ENCODE results near the gene RAB20.

The RAB20 gene

GRCh38 chr13:110583178-110583865, 21.8 kb upstream of the RAB20 start:
- no peak overlapping the region for H3K4me2 ChIP-seq
- TF ChIP-seq CTCF (conservative IDR thresholded peaks at IDR 0.05; ENCODE audit: low read depth, low read length), result no peak

GRCh38 chr13:110582421-110582954, 21.0 kb upstream of the RAB20 start:
- no peak overlapping the region for H3K4me3 ChIP-seq (IDR thresholded peaks at IDR 0.05; ENCODE audit: insufficient read depth, low read depth, low read length)
- no peak overlapping the region for H3K9ac ChIP-seq
- H2AFZ ChIP-seq (ENCODE audit: low read depth), result no peak overlapping the region
- no peak overlapping the region for H3K4me2 ChIP-seq
- TF ChIP-seq CTCF (conservative IDR thresholded peaks at IDR 0.05; ENCODE audit: low read depth, low read length), result no peak
- H3K27ac ChIP-seq, result no peak overlapping the region
- H3K79me2 ChIP-seq (ENCODE audit: insufficient read depth, low read depth), result no peaks in the 10 kb centered on the region
- H3K4me1 ChIP-seq (ENCODE audit: low read depth, poor library complexity, severe bottlenecking), result no peaks in the 10 kb centered on the region
- no peaks in the 10 kb centered on the region for H3K36me3 ChIP-seq (ENCODE audit: insufficient read depth)
- no peaks in the 10 kb centered on the region for H4K20me1 ChIP-seq (ENCODE audit: insufficient read depth)
- no peaks in the 10 kb centered on the region for H3K27me3 ChIP-seq (ENCODE audit: insufficient read depth, low read depth)

More at GRCh38 chr13:110583178-110583865, 21.8 kb upstream of the RAB20 start:
- H2AFZ ChIP-seq (ENCODE audit: low read depth), result no peak overlapping the region
- no peaks in the 10 kb centered on the region for H3K79me2 ChIP-seq (ENCODE audit: insufficient read depth, low read depth)
- H3K27me3 ChIP-seq (ENCODE audit: insufficient read depth, low read depth), result no peaks in the 10 kb centered on the region
- H3K4me1 ChIP-seq (ENCODE audit: low read depth, poor library complexity, severe bottlenecking), result no peaks in the 10 kb centered on the region
- no peak overlapping the region for H3K9ac ChIP-seq
- H3K4me3 ChIP-seq (IDR thresholded peaks at IDR 0.05; ENCODE audit: insufficient read depth, low read depth, low read length), result no peak overlapping the region
- no peaks in the 10 kb centered on the region for H4K20me1 ChIP-seq (ENCODE audit: insufficient read depth)
- no peak overlapping the region for H3K27ac ChIP-seq
- H3K36me3 ChIP-seq (ENCODE audit: insufficient read depth), result no peaks in the 10 kb centered on the region

GRCh38 chr13:110581506-110582185, 20.1 kb upstream of the RAB20 start:
- H3K79me2 ChIP-seq (ENCODE audit: insufficient read depth, low read depth), result no peaks in the 10 kb centered on the region
- H4K20me1 ChIP-seq (ENCODE audit: insufficient read depth), result no peaks in the 10 kb centered on the region
- H3K4me3 ChIP-seq (IDR thresholded peaks at IDR 0.05; ENCODE audit: insufficient read depth, low read depth, low read length), result no peak overlapping the region

GRCh38 chr13:110580800-110581199, 19.3 kb upstream of the RAB20 start:
- Histone ChIP-seq H3K4me3 (IDR thresholded peaks at IDR 0.05; ENCODE audit: insufficient read depth, low read depth, low read length) (no peak overlapping the region), H3K4me2 (no peak overlapping the region), H3K27me3 (ENCODE audit: insufficient read depth, low read depth) (no peaks in the 10 kb centered on the region), H3K79me2 (ENCODE audit: insufficient read depth, low read depth) (no peaks in the 10 kb centered on the region), H4K20me1 (ENCODE audit: insufficient read depth) (no peaks in the 10 kb centered on the region), H3K4me1 (ENCODE audit: low read depth, poor library complexity, severe bottlenecking) (no peaks in the 10 kb centered on the region), H2AFZ (ENCODE audit: low read depth) (no peak overlapping the region), H3K9ac (no peak overlapping the region), H3K27ac (no peak overlapping the region), H3K36me3 (ENCODE audit: insufficient read depth) (no peaks in the 10 kb centered on the region)
- no peak for TF ChIP-seq CTCF (conservative IDR thresholded peaks at IDR 0.05; ENCODE audit: low read depth, low read length)

More at GRCh38 chr13:110581506-110582185, 20.1 kb upstream of the RAB20 start:
- Histone ChIP-seq H3K4me2 (no peak overlapping the region), H2AFZ (ENCODE audit: low read depth) (no peak overlapping the region), H3K27ac (no peak overlapping the region), H3K4me1 (ENCODE audit: low read depth, poor library complexity, severe bottlenecking) (no peaks in the 10 kb centered on the region), H3K27me3 (ENCODE audit: insufficient read depth, low read depth) (no peaks in the 10 kb centered on the region), H3K36me3 (ENCODE audit: insufficient read depth) (no peaks in the 10 kb centered on the region), H3K9ac (no peak overlapping the region)
- no peak for TF ChIP-seq CTCF (conservative IDR thresholded peaks at IDR 0.05; ENCODE audit: low read depth, low read length)
